ENCODE data around the gene SYNPR. TPM values are rescaled to one million over a fixed set of nuclear protein-coding genes. Genes with fewer than 3 reads are reported as not detected.

SYNPR gene
- total RNA-seq, 1 experiment from 2014 or later = not detected

GRCh38 chr3:63585927-63586326, 307.8 kb downstream of the SYNPR start:
- no peaks in the 10 kb centered on the region for H3K9me2 ChIP-seq (replicated peaks; ENCODE audit: low read length)
- H3F3A ChIP-seq (ENCODE audit: low read length, unreplicated experiment) = no peaks in the 10 kb centered on the region
- H4K20me1 ChIP-seq (ENCODE audit: low read length) = no peaks in the 10 kb centered on the region
- BruUV-seq (replicated peaks) = no TSS peak
- no peak overlapping the region for H2AFZ ChIP-seq (ENCODE audit: low read length)
- DNase-seq (no peak), ATAC-seq (no peak)
- no peak overlapping the region for H3K9ac ChIP-seq (ENCODE audit: low read length)
- POLR2A ChIA-PET (ENCODE audit: unreplicated experiment) = no interaction called here
- no peak overlapping the region for H3K27ac ChIP-seq (ENCODE audit: low read length)
- intact Hi-C loops (cut with micrococcal nuclease) = no loop called here
- H3K9me3 ChIP-seq (ENCODE audit: low read length) = no peaks in the 10 kb centered on the region
- no peak for TF ChIP-seq EZH2phosphoT487 (IDR thresholded peaks at IDR 0.05; ENCODE audit: borderline replicate concordance, low read length)
- TF ChIP-seq CTCF (conservative IDR thresholded peaks at IDR 0.05; ENCODE audit: low read depth, low read length) = no peak
- no peak for TF ChIP-seq EZH2 (IDR thresholded peaks at IDR 0.05; ENCODE audit: low read length, unreplicated experiment)
- H3K79me2 ChIP-seq (ENCODE audit: low read length) = no peaks in the 10 kb centered on the region
- H3K4me3 ChIP-seq (ENCODE audit: low read length) = no peak overlapping the region
- H3K4me2 ChIP-seq (ENCODE audit: low read length) = no peak overlapping the region
- H3K4me1 ChIP-seq (ENCODE audit: insufficient read depth, low read length) = no peaks in the 10 kb centered on the region
- no peaks in the 10 kb centered on the region for H3K36me3 ChIP-seq (ENCODE audit: low read depth, low read length)
- CTCF ChIA-PET = no interaction called here
- H3K27me3 ChIP-seq (ENCODE audit: low read length) = peaks cover 30% of the 10 kb centered on the region

GRCh38 chr3:63588895-63589294, 310.8 kb downstream of the SYNPR start:
- no peak for DNase-seq
- no peak overlapping the region for H3K4me2 ChIP-seq (ENCODE audit: low read length)
- no peaks in the 10 kb centered on the region for H3K36me3 ChIP-seq (ENCODE audit: low read depth, low read length)
- peaks cover 11% of the 10 kb centered on the region; the same call in 1 of the 2 replicates for H3K27me3 ChIP-seq (ENCODE audit: low read length)
- H4K20me1 ChIP-seq (ENCODE audit: low read length) = no peaks in the 10 kb centered on the region
- H3K27ac ChIP-seq (ENCODE audit: low read length) = no peak overlapping the region
- no peak overlapping the region for H3K4me3 ChIP-seq (ENCODE audit: low read length)
- POLR2A ChIA-PET (ENCODE audit: unreplicated experiment) = no interaction called here
- no peak overlapping the region for H2AFZ ChIP-seq (ENCODE audit: low read length)
- CTCF ChIA-PET = no interaction called here
- H3K4me1 ChIP-seq (ENCODE audit: insufficient read depth, low read length) = no peaks in the 10 kb centered on the region
- no peaks in the 10 kb centered on the region for H3F3A ChIP-seq (ENCODE audit: low read length, unreplicated experiment)
- no peak for ATAC-seq
- no peak overlapping the region for H3K9ac ChIP-seq (ENCODE audit: low read length)
- no peaks in the 10 kb centered on the region for H3K9me3 ChIP-seq (ENCODE audit: low read length)
- intact Hi-C loops (cut with micrococcal nuclease) = no loop called here
- TF ChIP-seq CTCF (conservative IDR thresholded peaks at IDR 0.05; ENCODE audit: low read depth, low read length) (peak; percentile 51), EZH2 (IDR thresholded peaks at IDR 0.05; ENCODE audit: low read length, unreplicated experiment) (no peak)
- no TSS peak for BruUV-seq (replicated peaks)
- H3K9me2 ChIP-seq (replicated peaks; ENCODE audit: low read length) = no peaks in the 10 kb centered on the region
- H3K79me2 ChIP-seq (ENCODE audit: low read length) = no peaks in the 10 kb centered on the region

- H3K4me2 ChIP-seq (ENCODE audit: low read length) = no peak overlapping the region
- CTCF ChIA-PET = no interaction called here
- H4K20me1 ChIP-seq (ENCODE audit: low read length) = no peaks in the 10 kb centered on the region
Observed at GRCh38 chr3:63593779-63594178, 315.7 kb downstream of the SYNPR start.

More at GRCh38 chr3:63593779-63594178, 315.7 kb downstream of the SYNPR start:
- no peak for ATAC-seq
- Histone ChIP-seq H3F3A (ENCODE audit: low read length, unreplicated experiment) (no peaks in the 10 kb centered on the region), H3K9me2 (replicated peaks; ENCODE audit: low read length) (no peaks in the 10 kb centered on the region), H3K9me3 (ENCODE audit: low read length) (no peaks in the 10 kb centered on the region; the same call in 1 of the 2 replicates), H3K27ac (ENCODE audit: low read length) (no peak overlapping the region), H3K9ac (ENCODE audit: low read length) (no peak overlapping the region), H3K4me1 (ENCODE audit: insufficient read depth, low read length) (no peaks in the 10 kb centered on the region), H3K27me3 (ENCODE audit: low read length) (peaks cover 7% of the 10 kb centered on the region; the same call in 1 of the 2 replicates), H3K4me3 (ENCODE audit: low read length) (no peak overlapping the region), H3K36me3 (ENCODE audit: low read depth, low read length) (no peaks in the 10 kb centered on the region), H2AFZ (ENCODE audit: low read length) (no peak overlapping the region), H3K79me2 (ENCODE audit: low read length) (no peaks in the 10 kb centered on the region)
- POLR2A ChIA-PET (ENCODE audit: unreplicated experiment) = no interaction called here
- BruUV-seq (replicated peaks) = no TSS peak
- DNase-seq = no peak
- intact Hi-C loops (cut with micrococcal nuclease) = no loop called here
- TF ChIP-seq EZH2phosphoT487 (IDR thresholded peaks at IDR 0.05; ENCODE audit: borderline replicate concordance, low read length) = no peak
- no peak for TF ChIP-seq EZH2 (IDR thresholded peaks at IDR 0.05; ENCODE audit: low read length, unreplicated experiment)
- TF ChIP-seq CTCF (conservative IDR thresholded peaks at IDR 0.05; ENCODE audit: low read depth, low read length) = no peak

Data from PC-3 (cell line).